Ureter (tissue), 1 donor: ENCODE data around the gene KCNQ1. TPM values are rescaled to one million over a fixed set of nuclear protein-coding genes. Genes with fewer than 3 reads are reported as not detected.

Source experiments
- DNase-seq: peaks from one replicate; pipeline ENCODE4 v3.0.0-alpha.2; 2020; ENCODE audit warnings: low spot score
- total RNA-seq: library from RNA; stranded (reverse); gene quantifications from one replicate; pipeline ENCODE4 v1.2.4, GENCODE V29; 2023
- donor health status: DM: yes; HTN: yes; CAD: no.

KCNQ1 gene
- total RNA-seq, 1 donor from 2014 or later: 63.0 TPM

DNA sequence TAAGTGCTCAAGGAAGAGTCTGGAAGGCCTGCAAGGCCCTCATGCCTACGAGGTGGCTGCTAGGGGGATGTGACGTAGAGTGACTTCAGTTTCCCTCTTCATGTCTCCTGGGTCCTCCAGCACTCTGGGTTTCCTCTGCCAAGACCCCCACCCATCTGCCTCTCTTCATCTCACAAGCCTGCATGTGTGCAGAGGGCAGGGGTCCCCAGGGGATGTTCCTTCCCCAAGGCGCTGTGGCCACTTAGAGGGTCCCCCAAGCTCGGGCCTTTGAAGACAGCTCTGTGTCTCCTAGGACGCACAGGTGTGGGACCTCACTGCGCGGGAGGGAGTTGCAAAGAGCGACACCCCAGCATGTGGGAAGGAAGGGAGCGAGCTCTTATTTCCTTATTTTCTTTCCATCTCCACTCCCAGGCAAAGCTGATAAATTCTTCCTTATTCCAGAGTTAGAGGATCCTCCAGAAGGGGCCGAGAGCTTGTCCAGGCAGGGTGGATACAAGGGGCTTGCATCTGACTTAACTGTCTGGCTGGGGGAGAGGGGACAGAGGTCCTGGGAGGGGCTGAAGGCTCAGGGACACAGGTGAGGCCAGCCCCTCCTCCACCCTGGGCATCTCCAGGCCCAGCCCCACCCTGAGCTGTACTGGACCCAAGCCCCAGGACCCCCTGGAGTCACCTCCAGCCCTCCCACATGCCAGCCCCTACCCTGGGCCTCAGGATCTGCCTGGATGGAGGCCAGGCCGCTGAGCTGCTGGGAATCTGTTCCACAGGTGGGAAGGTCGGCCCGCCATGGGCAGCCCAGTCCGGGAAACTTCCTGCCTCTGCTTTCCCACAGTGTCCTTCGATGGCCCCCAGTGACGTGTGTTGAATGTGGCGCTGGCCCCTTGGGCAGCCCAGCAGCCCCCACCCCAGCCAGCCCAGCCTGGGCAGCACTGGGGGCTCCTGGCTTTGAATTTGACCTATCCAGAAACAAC lies 314.7 kb downstream of the KCNQ1 start:
- no peak for DNase-seq

- DNase-seq: no peak
Observed at GRCh38 chr11:2760196-2760871, 315.5 kb downstream of the KCNQ1 start.

- no peak for DNase-seq
Observed at GRCh38 chr11:2761131-2762030, 316.6 kb downstream of the KCNQ1 start.

DNA sequence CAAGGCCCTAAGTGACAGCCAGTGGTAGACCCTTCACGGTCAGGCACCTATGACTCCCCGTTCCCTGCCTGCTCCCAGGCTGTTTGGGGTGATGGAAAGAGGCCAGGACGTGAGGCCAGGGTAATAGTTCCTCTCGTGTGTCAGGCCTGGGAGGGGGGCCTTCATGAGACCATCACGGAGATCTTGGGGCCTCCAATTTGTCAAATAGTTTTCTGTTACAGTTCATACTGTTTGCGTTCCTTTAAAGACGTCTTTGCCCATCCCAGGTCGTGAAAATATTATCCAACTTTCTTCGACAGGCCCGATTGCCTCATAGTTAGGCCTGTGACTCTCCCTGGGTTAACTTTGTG lies 317.2 kb downstream of the KCNQ1 start:
- DNase-seq: no peak

DNA sequence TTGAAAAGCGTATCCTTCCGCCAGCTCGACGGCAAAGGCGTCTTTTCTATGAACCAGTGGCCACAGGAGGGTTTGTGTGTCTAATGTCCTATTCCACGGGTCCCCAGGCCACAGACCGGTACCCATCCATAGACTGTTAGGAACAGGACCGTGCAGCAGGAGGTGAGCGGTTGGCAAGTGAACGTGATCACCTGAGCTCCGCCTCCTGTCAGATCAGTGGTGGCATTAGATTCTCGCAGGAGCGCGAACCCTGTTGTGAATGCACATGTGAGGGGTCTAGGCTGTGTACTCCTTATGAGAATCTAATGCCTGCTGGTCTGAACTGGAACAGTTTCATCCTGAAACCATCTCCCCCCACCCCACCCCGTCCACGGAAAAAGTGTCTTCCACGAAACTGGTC lies 317.6 kb downstream of the KCNQ1 start:
- no peak for DNase-seq

DNA sequence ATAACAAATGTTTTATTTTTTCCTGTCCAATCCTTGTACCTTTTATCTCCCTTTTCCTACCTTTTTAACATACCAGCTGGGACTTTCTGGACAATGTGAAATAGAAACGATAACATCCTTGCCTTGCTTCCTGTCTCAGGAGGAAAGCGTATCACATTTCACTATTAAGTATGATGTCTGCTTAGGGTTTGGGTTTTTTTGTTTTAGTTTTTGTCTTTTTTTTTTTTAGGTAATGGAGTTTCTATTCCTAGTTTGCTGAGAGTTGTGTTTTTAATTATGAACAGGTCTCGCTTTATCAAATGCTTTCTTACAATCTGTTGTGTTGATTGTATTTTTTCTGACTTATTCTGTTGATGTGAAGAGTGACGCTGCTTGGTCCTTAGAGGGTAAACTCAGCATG lies 319.2 kb downstream of the KCNQ1 start:
- DNase-seq: no peak

DNA sequence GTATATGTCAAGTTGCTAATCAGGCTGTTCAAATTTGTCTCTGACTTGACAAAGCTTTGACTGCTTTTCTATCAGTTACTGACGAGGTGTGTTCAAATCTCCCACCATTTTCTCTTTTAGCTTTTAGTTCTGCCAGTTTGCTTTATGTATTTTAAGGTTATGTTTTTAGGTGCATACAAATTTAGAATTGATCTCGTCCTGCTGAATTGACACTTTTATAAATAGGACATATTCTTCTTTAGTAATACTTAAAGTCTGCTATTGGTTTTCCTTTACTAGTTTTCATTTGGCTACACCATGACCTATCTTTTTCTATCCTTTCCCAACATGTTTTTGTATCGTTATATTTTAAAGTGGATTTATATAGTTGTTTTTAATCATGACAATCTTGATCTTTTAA lies 320.7 kb downstream of the KCNQ1 start:
- no peak for DNase-seq

DNA sequence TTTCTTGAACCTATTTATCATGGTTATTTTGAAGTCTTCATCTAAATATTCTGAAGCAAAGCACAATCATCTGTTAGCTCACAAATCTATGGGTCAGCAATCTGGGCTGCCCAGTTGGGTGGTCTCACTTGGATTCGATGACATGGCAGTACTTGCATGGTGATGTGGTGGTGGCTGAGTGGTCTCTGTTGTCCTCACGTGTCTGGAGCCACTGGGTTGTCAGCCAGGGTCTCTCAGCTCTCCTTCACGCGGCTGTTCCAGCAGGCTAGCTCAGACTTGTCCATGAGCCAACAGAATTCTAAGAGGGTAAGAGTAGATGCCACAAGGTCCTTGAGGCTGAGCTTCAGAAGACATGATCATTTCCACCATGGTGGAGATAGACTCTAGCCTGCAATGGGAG lies 321.4 kb downstream of the KCNQ1 start:
- no peak for DNase-seq

- no peak for DNase-seq
Observed at GRCh38 chr11:2767071-2767470, 322.3 kb downstream of the KCNQ1 start.

DNA sequence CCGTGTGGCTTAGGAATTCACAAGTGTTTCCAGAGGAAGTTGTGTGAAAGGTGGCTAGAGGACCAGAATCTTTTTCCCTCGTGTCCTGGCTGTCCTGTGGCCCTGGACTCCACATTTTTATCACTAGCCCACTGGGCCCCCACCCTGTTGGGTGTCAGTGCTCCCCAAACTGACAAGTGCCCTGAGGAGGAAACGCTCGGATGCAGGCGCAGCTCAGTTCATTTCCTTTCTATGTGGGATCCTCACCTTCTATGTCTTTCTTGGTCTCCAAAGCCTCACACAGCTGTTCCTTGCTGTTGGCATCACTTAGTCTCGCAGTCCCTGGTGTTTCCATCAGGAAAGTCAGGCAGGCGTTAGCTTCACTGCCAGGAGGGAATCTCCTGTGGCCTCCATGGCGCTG lies 323.0 kb downstream of the KCNQ1 start:
- DNase-seq: no peak

DNA sequence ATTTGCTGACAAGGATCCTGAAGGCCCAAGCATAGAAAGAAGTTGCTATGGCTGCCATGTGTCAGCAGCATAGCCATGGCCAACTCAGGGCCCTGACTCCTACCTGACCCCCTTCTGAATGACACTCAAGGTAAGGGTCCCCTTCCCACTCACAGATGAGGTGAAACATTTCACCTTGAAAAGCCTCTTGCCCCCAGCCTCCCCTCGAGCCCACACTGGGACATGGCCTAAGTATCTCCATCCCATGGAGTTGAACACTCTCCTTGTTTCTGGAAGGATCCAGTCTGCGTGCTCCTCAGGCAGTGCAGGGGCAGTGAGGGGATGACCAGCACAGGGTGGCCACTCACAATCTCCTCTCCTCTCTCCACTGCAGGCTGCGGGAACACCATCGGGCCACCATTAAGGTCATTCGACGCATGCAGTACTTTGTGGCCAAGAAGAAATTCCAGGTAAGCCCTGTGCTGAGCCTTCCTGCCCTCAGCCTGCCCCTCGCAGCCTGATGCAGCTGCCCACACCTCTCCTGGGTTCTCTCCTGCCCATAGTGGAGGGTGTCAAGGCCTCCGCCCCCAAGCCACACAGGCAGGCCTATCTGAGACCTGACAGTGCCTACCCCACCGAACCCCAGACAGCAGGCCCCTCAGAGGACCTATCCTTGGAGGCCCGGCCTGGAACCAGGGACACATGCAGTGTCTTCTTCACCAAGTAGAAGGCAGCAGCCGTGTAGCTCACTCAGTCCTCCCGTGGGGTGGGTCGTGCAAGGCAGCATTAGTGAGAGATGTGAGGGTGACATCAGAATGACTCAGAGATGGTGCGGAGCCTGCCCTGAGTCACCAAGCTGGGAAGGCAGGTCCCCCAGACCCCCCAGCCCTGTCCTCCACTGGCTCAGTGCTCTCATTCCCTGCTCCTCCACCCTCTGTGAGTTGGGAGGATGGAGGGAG lies 323.9 kb downstream of the KCNQ1 start:
- no peak for DNase-seq

DNA sequence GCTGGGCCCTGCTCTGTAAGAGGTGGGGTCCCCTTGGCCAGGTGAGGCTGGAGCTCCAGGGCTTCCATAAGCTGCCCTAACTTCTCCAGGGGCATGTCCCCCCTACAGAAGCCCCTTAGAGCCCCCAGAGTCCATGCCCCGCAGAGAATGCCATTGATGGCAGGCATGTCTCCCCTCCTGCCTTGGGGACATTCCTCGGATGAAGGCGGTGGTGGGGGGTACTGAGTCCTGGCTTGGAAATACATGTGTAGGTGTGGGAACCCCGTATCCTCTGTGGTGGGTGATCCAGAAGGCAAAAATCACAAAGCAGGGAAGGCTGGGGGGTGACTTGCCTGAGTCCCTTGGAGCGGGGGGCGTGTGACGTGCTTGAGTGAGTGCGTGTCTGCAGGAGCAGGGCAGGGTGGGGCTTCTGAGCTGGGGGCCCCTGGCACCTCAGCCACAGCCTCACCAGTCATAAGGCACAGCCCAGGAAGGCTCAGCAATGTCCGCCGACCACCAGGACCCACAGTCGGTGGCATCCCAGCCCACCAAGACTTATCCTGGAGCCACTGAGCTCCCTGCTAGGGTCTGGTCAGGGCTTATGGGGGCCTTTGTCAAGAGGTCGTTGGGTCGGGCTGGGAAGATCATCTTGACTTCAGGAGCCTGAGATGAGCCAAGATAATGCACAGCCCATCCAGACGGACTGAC lies 324.7 kb downstream of the KCNQ1 start:
- DNase-seq: no peak

DNA sequence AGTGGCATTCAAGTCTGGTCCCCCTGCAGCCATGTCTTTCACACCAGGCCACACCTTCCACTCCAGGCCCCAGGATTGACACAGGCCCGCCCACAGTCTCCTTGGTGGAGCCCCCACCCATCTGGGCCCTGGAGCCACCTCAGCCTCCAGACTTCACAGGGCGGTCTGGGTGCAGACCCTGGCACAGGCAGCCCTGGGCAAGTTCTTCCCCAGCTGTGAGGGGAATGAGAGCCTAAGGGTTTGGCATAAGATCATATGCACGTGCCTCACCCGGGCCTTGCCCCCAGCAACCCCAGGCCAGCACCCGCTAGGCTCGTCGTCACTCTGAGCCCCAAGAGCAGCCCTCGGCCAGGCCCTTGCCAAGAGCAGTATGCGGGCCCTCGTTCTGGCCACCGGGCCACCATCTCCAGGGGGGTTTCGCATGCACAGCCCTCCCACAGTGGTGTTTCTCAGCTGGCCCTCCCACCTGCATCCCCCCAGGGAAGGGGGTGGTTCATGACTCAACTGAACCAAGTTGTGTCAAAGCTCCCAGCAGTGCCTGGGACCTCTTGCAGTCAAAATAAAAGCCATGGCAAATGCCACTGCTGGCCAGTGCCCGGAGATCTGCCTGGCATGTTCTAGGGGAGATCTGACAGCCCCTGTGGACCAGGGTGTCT lies 325.4 kb downstream of the KCNQ1 start:
- DNase-seq: no peak

- no peak for DNase-seq
Observed at GRCh38 chr11:2770761-2771301, 326.0 kb downstream of the KCNQ1 start.

GRCh38 chr11:2771758-2772466 lies 327.1 kb downstream of the KCNQ1 start:
- peak; percentile 40 for DNase-seq

- DNase-seq: no peak
Observed at GRCh38 chr11:2772544-2773031, 327.8 kb downstream of the KCNQ1 start.

GRCh38 chr11:2774173-2775082 lies 329.6 kb downstream of the KCNQ1 start:
- no peak for DNase-seq
